Breast epithelium (tissue), 3 donors: ENCODE measurements around the gene SLC39A3.

Experiments used
- CTCF ChIP-seq, 3 donors: fragments of 450-650 bp; IDR thresholded peaks; one replicate each; pipeline ENCODE4 v1.5.1; 2016 to 2017; ENCODE audit warnings: antibody characterized with exemption in 3 of 3, mild to moderate bottlenecking in 3 of 3, moderate library complexity in 3 of 3
- POLR2AphosphoS5 ChIP-seq, 3 donors: sonication (generic); formaldehyde crosslinking; IDR thresholded peaks; one replicate each; pipeline ENCODE4 v1.6.1; 2017; ENCODE audit warnings: antibody characterized with exemption in 3 of 3

GRCh38 chr19:2780284-2780683 is 40.5 kb upstream of the SLC39A3 start:
- TF ChIP-seq POLR2AphosphoS5 (IDR thresholded peaks at IDR 0.05): no peak
- no peak for TF ChIP-seq CTCF (IDR thresholded peaks at IDR 0.05)
